Measurements from ENCODE around the gene SHROOM3. TPM values are rescaled to one million over a fixed set of nuclear protein-coding genes. Genes with fewer than 3 reads are reported as not detected.

The SHROOM3 gene
- total and polyA plus RNA-seq, 2 donors (not counting 1 experiment from before 2014, with no cell fraction given), result 0.91 to 1.5 TPM

- no peaks in the 10 kb centered on the region for H3K79me2 ChIP-seq (ENCODE audit: control insufficient read depth, insufficient read depth, low read length)
- H3K9me3 ChIP-seq (ENCODE audit: control extremely low read depth in 1 of 3, control insufficient read depth in 2 of 3, insufficient read depth in 1 of 3, low read length in 2 of 3), result peaks cover 0 to 9% (median 0%) of the 10 kb centered on the region in 3 donors
- no peak overlapping the region for H3K4me3 Mint-ChIP-seq
- TF ChIP-seq EZH2 (IDR thresholded peaks at IDR 0.05; ENCODE audit: borderline replicate concordance, insufficient read depth, low read depth, low read length, poor library complexity, severe bottlenecking) (no peak), CTCF (IDR thresholded peaks at IDR 0.05) (no peak)
- H3K4me2 ChIP-seq (replicated peaks; ENCODE audit: low read depth, low read length, poor library complexity, severe bottlenecking), result no peak overlapping the region
- H3K9ac ChIP-seq (ENCODE audit: low read length), result no peak overlapping the region
- H3K9me3 Mint-ChIP-seq (ENCODE audit: insufficient read depth), result no peaks in the 10 kb centered on the region
- DNase-seq (no peak), ATAC-seq (ENCODE audit: low read depth) (no peak)
- H3K27ac Mint-ChIP-seq, result no peak overlapping the region
- no peak overlapping the region for H3K4me3 ChIP-seq (ENCODE audit: control extremely low read depth in 1 of 5, extremely low read depth in 1 of 5, insufficient read depth in 1 of 5, low read depth in 2 of 5, low read length in 4 of 5)
- no peaks in the 10 kb centered on the region for H3K4me1 ChIP-seq (ENCODE audit: control insufficient read depth in 2 of 2, insufficient read depth in 2 of 2, low read length in 2 of 2)
- POLR2A ChIA-PET, result no interaction called here
- H3K36me3 ChIP-seq (replicated peaks in 1 of 2; ENCODE audit: control extremely low read depth in 1 of 2, control insufficient read depth in 1 of 2, extremely low read depth in 1 of 2, insufficient read depth in 2 of 2, low read length in 1 of 2), result no peaks in the 10 kb centered on the region
- CTCF ChIA-PET, result no interaction called here
- no peaks in the 10 kb centered on the region for H3K4me1 Mint-ChIP-seq
- H3K27ac ChIP-seq (ENCODE audit: low read length in 2 of 2), result no peak overlapping the region
- H2AFZ ChIP-seq (ENCODE audit: insufficient read depth, low read depth, low read length, poor library complexity, severe bottlenecking), result no peak overlapping the region
- WGBS (ENCODE audit: insufficient coverage), result 81% methylated on average over 2 of the region's 8 CpGs
- H3K27me3 Mint-ChIP-seq, result no peaks in the 10 kb centered on the region
- H3K27me3 ChIP-seq (replicated peaks in 1 of 4; ENCODE audit: control extremely low read depth in 1 of 4, control insufficient read depth in 3 of 4, insufficient read depth in 4 of 4, low read length in 3 of 4), result no peaks in the 10 kb centered on the region
- intact Hi-C loops (cut with micrococcal nuclease), result no loop called here
- H4K20me1 ChIP-seq (ENCODE audit: control insufficient read depth, insufficient read depth, low read length, poor library complexity, severe bottlenecking), result no peaks in the 10 kb centered on the region
These were observed 116.1 kb downstream of the SHROOM3 start for GRCh38 chr4:76550966-76551780.

GRCh38 chr4:76554630-76555029, 119.6 kb downstream of the SHROOM3 start:
- intact Hi-C loops (cut with micrococcal nuclease), result no loop called here
- no peaks in the 10 kb centered on the region for H3K4me1 ChIP-seq (ENCODE audit: control insufficient read depth in 2 of 2, insufficient read depth in 2 of 2, low read length in 2 of 2)
- H3K9me3 ChIP-seq (ENCODE audit: control extremely low read depth in 1 of 3, control insufficient read depth in 2 of 3, insufficient read depth in 1 of 3, low read length in 2 of 3), result peaks cover 0 to 9% (median 0%) of the 10 kb centered on the region in 3 donors
- H3K9me3 Mint-ChIP-seq (ENCODE audit: insufficient read depth), result no peaks in the 10 kb centered on the region
- no peak overlapping the region for H3K27ac ChIP-seq (ENCODE audit: low read length in 2 of 2)
- H3K9ac ChIP-seq (ENCODE audit: low read length), result no peak overlapping the region
- no peaks in the 10 kb centered on the region for H3K4me1 Mint-ChIP-seq
- no peak for TF ChIP-seq CTCF (IDR thresholded peaks at IDR 0.05)
- no peak for TF ChIP-seq EZH2 (IDR thresholded peaks at IDR 0.05; ENCODE audit: borderline replicate concordance, insufficient read depth, low read depth, low read length, poor library complexity, severe bottlenecking)
- no peaks in the 10 kb centered on the region for H3K27me3 ChIP-seq (replicated peaks in 1 of 4; ENCODE audit: control extremely low read depth in 1 of 4, control insufficient read depth in 3 of 4, insufficient read depth in 4 of 4, low read length in 3 of 4)
- H4K20me1 ChIP-seq (ENCODE audit: control insufficient read depth, insufficient read depth, low read length, poor library complexity, severe bottlenecking), result no peaks in the 10 kb centered on the region
- no peak overlapping the region for H3K4me3 Mint-ChIP-seq
- no peak overlapping the region for H3K4me2 ChIP-seq (replicated peaks; ENCODE audit: low read depth, low read length, poor library complexity, severe bottlenecking)
- H3K4me3 ChIP-seq (ENCODE audit: control extremely low read depth in 1 of 5, extremely low read depth in 1 of 5, insufficient read depth in 1 of 5, low read depth in 2 of 5, low read length in 4 of 5), result no peak overlapping the region
- H3K36me3 ChIP-seq (replicated peaks in 1 of 2; ENCODE audit: control extremely low read depth in 1 of 2, control insufficient read depth in 1 of 2, extremely low read depth in 1 of 2, insufficient read depth in 2 of 2, low read length in 1 of 2), result no peaks in the 10 kb centered on the region
- ChIA-PET CTCF (no interaction called here), POLR2A (no interaction called here)
- no peak for ATAC-seq (ENCODE audit: low read depth)
- H3K27ac Mint-ChIP-seq, result no peak overlapping the region
- WGBS (ENCODE audit: insufficient coverage), result 93% methylated on average over 2 of the region's 10 CpGs
- no peaks in the 10 kb centered on the region for H3K79me2 ChIP-seq (ENCODE audit: control insufficient read depth, insufficient read depth, low read length)
- H3K27me3 Mint-ChIP-seq, result no peaks in the 10 kb centered on the region
- no peak overlapping the region for H2AFZ ChIP-seq (ENCODE audit: insufficient read depth, low read depth, low read length, poor library complexity, severe bottlenecking)
- no peak for DNase-seq
